Calu3 (cell line): Measurements from ENCODE around the gene CLTCL1. TPM values are rescaled to one million over a fixed set of nuclear protein-coding genes. Genes with fewer than 3 reads are reported as not detected.

Experiments
- BruUV-seq: library from RNA; stranded (reverse); fragments of 400-500 nt; replicated peaks from 2 replicates; lab custom pipeline; 2021; lab: Mats Ljungman, UMichigan
- CTCF ChIA-PET: fragments of 300-600 bp; sonication (Branson Sonifier 250); formaldehyde crosslinking; loops from one replicate; lab custom pipeline; 2022; ENCODE audit warnings: antibody characterized with exemption; lab: Charles Lee
- DNase-seq: peaks from one replicate; pipeline ENCODE4 v3.0.0; 2022
- H3K27ac Mint-ChIP-seq: one replicate; pipeline ENCODE4 v1.8.0; 2022; ENCODE audit warnings: mixed read lengths; ENCODE audit not compliant: unreplicated experiment
- H3K27me3 Mint-ChIP-seq: one replicate; pipeline ENCODE4 v1.8.0; 2022; ENCODE audit warnings: mixed read lengths; ENCODE audit not compliant: unreplicated experiment
- H3K36me3 Mint-ChIP-seq: one replicate; pipeline ENCODE4 v1.8.0; 2022; ENCODE audit warnings: mild to moderate bottlenecking, moderate library complexity, mixed read lengths; ENCODE audit not compliant: insufficient read depth, unreplicated experiment
- H3K4me1 Mint-ChIP-seq: one replicate; pipeline ENCODE4 v1.8.0; 2022; ENCODE audit warnings: mild to moderate bottlenecking, low read depth, mixed read lengths; ENCODE audit not compliant: unreplicated experiment
- H3K4me3 Mint-ChIP-seq: one replicate; pipeline ENCODE4 v1.8.0; 2022; ENCODE audit warnings: mild to moderate bottlenecking, low read depth, moderate library complexity, mixed read lengths; ENCODE audit not compliant: unreplicated experiment
- H3K9me3 Mint-ChIP-seq: one replicate; pipeline ENCODE4 v1.8.0; 2022; ENCODE audit warnings: low read depth, mixed read lengths; ENCODE audit not compliant: unreplicated experiment
- CTCF ChIP-seq: fragments of 200-600 bp; IDR thresholded peaks from one replicate; pipeline ENCODE4 v1.8.0; 2022; ENCODE audit warnings: antibody characterized with exemption; ENCODE audit not compliant: unreplicated experiment
- intact Hi-C: fragments of 100-400 bp; cut with micrococcal nuclease; formaldehyde crosslinking; loops from one replicate; pipeline ENCODE4 v1.10.0; 2022; ENCODE audit not compliant: unreplicated experiment
- total RNA-seq: library from RNA; stranded (reverse); gene quantifications from 2 replicates; pipeline ENCODE4 v1.2.3, GENCODE V29; 2022

The CLTCL1 gene
- total RNA-seq, 1 experiment from 2014 or later: 2.9 TPM

- no peaks in the 10 kb centered on the region for H3K9me3 Mint-ChIP-seq
- no peak for DNase-seq
- peaks cover 6% of the 10 kb centered on the region for H3K4me1 Mint-ChIP-seq
- H3K36me3 Mint-ChIP-seq: peaks cover 25% of the 10 kb centered on the region
- no peaks in the 10 kb centered on the region for H3K27me3 Mint-ChIP-seq
- H3K27ac Mint-ChIP-seq: no peak overlapping the region
- no peak for TF ChIP-seq CTCF
- H3K4me3 Mint-ChIP-seq: no peak overlapping the region
- intact Hi-C loops: no loop called here
- CTCF ChIA-PET: no interaction called here
- no TSS peak for BruUV-seq
These were observed 152.5 kb downstream of the CLTCL1 start for GRCh38 chr22:19139001-19139356.

- H3K36me3 Mint-ChIP-seq: peaks cover 25% of the 10 kb centered on the region
- no peaks in the 10 kb centered on the region for H3K27me3 Mint-ChIP-seq
- intact Hi-C loops: no loop called here
- DNase-seq: no peak
- TF ChIP-seq CTCF: no peak
- H3K4me1 Mint-ChIP-seq: peaks cover under 1% of the 10 kb centered on the region
- H3K9me3 Mint-ChIP-seq: no peaks in the 10 kb centered on the region
- BruUV-seq: no TSS peak
- H3K4me3 Mint-ChIP-seq: no peak overlapping the region
- no peak overlapping the region for H3K27ac Mint-ChIP-seq
- CTCF ChIA-PET: no interaction called here
These were observed 153.1 kb downstream of the CLTCL1 start for GRCh38 chr22:19138217-19139000.

DNA sequence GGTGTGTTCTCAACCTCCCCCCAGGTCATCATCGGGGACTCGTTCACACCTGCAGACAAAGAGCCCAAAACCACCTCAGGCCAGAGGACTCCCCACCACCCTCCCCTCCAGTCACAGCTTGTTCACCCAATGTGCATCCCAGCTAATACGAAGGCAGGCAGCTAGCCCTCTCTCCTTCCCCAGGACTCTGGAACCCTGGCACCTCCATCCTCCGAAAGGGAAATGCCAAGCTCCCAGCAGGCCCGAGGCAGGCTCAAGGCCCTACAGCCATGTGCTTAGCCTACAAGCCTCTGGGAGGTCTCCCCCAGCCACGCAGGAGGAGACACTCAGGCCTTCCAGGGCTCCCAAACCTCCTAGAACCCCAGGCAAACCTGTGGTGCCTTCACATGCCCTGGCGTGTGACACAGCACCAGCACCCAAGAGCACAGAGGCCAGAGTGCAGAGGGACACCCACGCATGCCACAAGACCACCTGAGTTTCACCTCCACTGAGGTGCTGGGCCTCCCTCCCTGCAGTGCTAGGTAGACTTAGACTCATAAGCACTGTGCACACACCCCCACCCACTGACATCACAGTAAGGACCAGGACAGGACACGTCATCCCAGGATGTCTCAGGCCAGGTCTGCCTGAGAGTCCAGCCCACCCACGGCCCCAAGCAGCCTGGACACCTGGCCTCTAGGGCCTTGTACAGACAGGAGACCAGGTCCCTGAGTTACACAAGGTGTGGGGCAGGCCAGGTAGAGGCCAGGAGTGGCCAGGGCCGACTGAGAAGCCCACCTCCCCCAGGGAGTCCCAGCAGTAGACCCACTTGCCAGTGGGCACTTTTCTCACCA lies 153.9 kb downstream of the CLTCL1 start:
- no peaks in the 10 kb centered on the region for H3K9me3 Mint-ChIP-seq
- peaks cover 31% of the 10 kb centered on the region for H3K36me3 Mint-ChIP-seq
- no peak overlapping the region for H3K4me3 Mint-ChIP-seq
- H3K27ac Mint-ChIP-seq: no peak overlapping the region
- BruUV-seq: no TSS peak
- intact Hi-C loops: no loop called here
- H3K27me3 Mint-ChIP-seq: no peaks in the 10 kb centered on the region
- no peaks in the 10 kb centered on the region for H3K4me1 Mint-ChIP-seq
- CTCF ChIA-PET: no interaction called here
- no peak for TF ChIP-seq CTCF
- DNase-seq: no peak

DNA sequence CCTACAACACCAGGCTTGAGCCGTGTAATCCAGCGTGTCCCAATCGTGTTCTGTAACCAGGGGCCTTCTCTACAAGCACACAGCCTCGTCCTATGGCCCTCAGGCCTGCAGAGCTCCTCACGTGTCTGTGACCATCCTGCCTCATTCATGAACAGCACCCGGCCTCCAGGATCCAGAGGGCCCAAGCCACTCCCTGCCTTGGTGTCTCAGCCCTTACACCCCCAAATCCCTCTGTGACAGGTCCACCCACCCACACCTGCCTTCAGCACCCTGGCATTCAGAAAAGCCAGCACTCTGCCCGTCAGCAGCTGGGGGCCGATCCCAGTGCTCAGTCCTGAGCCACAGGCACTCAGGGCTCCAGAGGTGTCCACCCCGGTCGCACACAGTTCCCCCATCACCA lies 154.6 kb downstream of the CLTCL1 start:
- Mint-ChIP-seq H3K4me3 (no peak overlapping the region), H3K27ac (peak overlapping the region; percentile 47), H3K9me3 (no peaks in the 10 kb centered on the region), H3K27me3 (no peaks in the 10 kb centered on the region), H3K36me3 (peaks cover 31% of the 10 kb centered on the region), H3K4me1 (no peaks in the 10 kb centered on the region)
- intact Hi-C loops: no loop called here
- no peak for DNase-seq
- CTCF ChIA-PET: no interaction called here
- BruUV-seq: no TSS peak
- TF ChIP-seq CTCF: no peak
